Measurements from ENCODE around the gene CCDC160.
"Not testable (repeated sequence)": the region's sequence is repeated elsewhere in the genome, so short reads cannot be mapped to it uniquely, and the experiment has no call there.

Gene CCDC160

DNA sequence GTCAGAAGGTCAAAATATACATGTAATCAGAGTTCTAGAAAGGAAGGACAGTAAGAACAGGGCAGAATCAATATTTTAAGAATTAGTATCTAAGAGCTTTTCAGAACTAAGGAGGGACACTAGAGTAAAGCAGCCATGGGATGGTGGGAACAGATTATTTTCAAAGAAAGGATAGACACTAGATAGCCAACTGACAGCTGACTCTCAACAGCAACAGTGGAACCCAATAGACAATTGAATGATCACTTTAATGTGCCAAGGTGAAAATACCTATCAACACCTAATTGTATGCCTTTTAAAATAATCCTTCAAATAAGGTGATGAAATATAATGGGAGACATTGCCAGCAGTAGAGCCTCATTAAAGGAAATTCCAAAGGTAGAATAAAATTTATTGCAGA is 26.5 kb upstream of the CCDC160 start:
- H3K4me3 ChIP-seq (ENCODE audit: low read length), result no peak overlapping the region
- H3K36me3 ChIP-seq (ENCODE audit: control insufficient read depth, insufficient read depth, low read length), result no peaks in the 10 kb centered on the region
- H2BK5ac ChIP-seq (ENCODE audit: low read length), result no peak overlapping the region
- no peak overlapping the region for H4K5ac ChIP-seq (ENCODE audit: low read length)
- DNase-seq, result peak; percentile 9
- no peaks in the 10 kb centered on the region for H3K4me1 ChIP-seq (ENCODE audit: control insufficient read depth, low read depth, low read length)
- H3K27ac ChIP-seq (ENCODE audit: low read depth, low read length), result no peak overlapping the region
- no peak overlapping the region for H2AK5ac ChIP-seq (ENCODE audit: low read length)
- H3K4ac ChIP-seq (ENCODE audit: low read depth, low read length), result no peak overlapping the region
- H3K4me2 ChIP-seq (ENCODE audit: low read length), result no peak overlapping the region
- no peak overlapping the region for H4K8ac ChIP-seq (ENCODE audit: low read depth, low read length)
- no peak overlapping the region for H3K56ac ChIP-seq (ENCODE audit: low read length)
- H3K23ac ChIP-seq (ENCODE audit: low read length), result no peak overlapping the region
- H3K9ac ChIP-seq (ENCODE audit: low read length), result no peak overlapping the region
- no peaks in the 10 kb centered on the region for H3K79me1 ChIP-seq (ENCODE audit: low read length)
- H3K27me3 ChIP-seq (ENCODE audit: insufficient read depth, low read length, poor library complexity), result no peaks in the 10 kb centered on the region
- H2BK15ac ChIP-seq (replicated peaks; ENCODE audit: low read depth), result no peak overlapping the region
- no peak overlapping the region for H2BK120ac ChIP-seq (ENCODE audit: low read depth, low read length)
- H3K18ac ChIP-seq (ENCODE audit: low read length), result no peak overlapping the region
- H3K79me2 ChIP-seq (ENCODE audit: control insufficient read depth, insufficient read depth, low read length), result no peaks in the 10 kb centered on the region

DNA sequence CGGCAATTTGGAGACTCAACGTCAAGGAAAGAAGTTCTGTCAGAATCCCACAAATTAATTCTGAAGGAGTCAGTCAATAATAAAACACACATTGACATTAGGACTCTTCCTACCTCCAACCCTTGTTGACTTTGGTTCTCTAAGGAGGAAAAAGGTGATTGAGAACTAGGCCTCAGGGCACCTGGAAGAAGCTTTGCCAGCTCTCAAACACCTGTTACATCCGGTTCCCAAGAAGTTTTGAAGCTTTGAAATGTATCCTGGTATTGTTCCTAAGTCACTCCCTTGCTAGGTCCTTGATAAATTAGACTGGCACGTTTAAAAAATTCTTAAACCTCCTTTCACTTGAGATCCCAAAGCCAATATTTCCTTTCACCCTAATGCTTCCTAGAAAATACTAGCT is 1.7 kb upstream of the CCDC160 start:
- Histone ChIP-seq H3K4ac (ENCODE audit: low read depth, low read length) (no peak overlapping the region), H2BK120ac (ENCODE audit: low read depth, low read length) (no peak overlapping the region), H3K36me3 (ENCODE audit: control insufficient read depth, insufficient read depth, low read length) (no peaks in the 10 kb centered on the region), H3K79me1 (ENCODE audit: low read length) (no peaks in the 10 kb centered on the region), H3K56ac (ENCODE audit: low read length) (no peak overlapping the region), H3K23ac (ENCODE audit: low read length) (no peak overlapping the region), H3K4me1 (ENCODE audit: control insufficient read depth, low read depth, low read length) (no peaks in the 10 kb centered on the region), H2BK5ac (ENCODE audit: low read length) (no peak overlapping the region), H2BK15ac (replicated peaks; ENCODE audit: low read depth) (no peak overlapping the region), H3K27me3 (ENCODE audit: insufficient read depth, low read length, poor library complexity) (no peaks in the 10 kb centered on the region), H3K4me3 (ENCODE audit: low read length) (no peak overlapping the region), H3K4me2 (ENCODE audit: low read length) (no peak overlapping the region), H4K8ac (ENCODE audit: low read depth, low read length) (no peak overlapping the region), H3K9ac (ENCODE audit: low read length) (no peak overlapping the region), H3K79me2 (ENCODE audit: control insufficient read depth, insufficient read depth, low read length) (no peaks in the 10 kb centered on the region), H2AK5ac (ENCODE audit: low read length) (no peak overlapping the region), H3K27ac (ENCODE audit: low read depth, low read length) (no peak overlapping the region), H4K5ac (ENCODE audit: low read length) (no peak overlapping the region), H3K18ac (ENCODE audit: low read length) (no peak overlapping the region)
- DNase-seq, result no peak
- WGBS (ENCODE audit: extremely low coverage, insufficient coverage, low lambda C conversion rate), result no CpG with 5 or more reads among the region's 4 CpGs

DNA sequence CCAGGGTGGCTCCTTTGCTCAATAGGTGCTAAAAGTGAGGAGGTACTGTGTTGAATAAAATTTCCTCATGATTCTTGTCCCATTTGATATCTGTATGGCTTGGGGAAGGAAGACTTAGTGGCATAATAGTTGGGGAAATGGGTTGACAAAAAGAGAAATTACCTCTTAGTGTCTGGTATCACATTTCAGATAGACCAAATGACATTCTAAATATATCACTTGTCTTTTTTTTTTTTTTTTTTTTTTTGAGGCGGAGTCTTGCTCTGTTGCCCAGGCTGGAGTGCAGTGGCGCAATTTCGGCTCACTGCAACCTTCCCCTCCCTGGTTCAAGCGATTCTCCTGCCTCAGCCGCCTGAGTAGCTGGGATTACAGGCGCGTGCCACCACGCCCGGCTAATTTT is 1.2 kb downstream of the CCDC160 start:
- not testable (repeated sequence) for H3K4me2 ChIP-seq (ENCODE audit: low read length); H3K9ac ChIP-seq (ENCODE audit: low read length); DNase-seq; H4K8ac ChIP-seq (ENCODE audit: low read depth, low read length); H3K56ac ChIP-seq (ENCODE audit: low read length); H2BK15ac ChIP-seq (replicated peaks; ENCODE audit: low read depth); H3K36me3 ChIP-seq (ENCODE audit: control insufficient read depth, insufficient read depth, low read length); H2BK120ac ChIP-seq (ENCODE audit: low read depth, low read length); H3K79me2 ChIP-seq (ENCODE audit: control insufficient read depth, insufficient read depth, low read length); H3K23ac ChIP-seq (ENCODE audit: low read length); H3K18ac ChIP-seq (ENCODE audit: low read length); H4K5ac ChIP-seq (ENCODE audit: low read length); H3K4me3 ChIP-seq (ENCODE audit: low read length); H3K27ac ChIP-seq (ENCODE audit: low read depth, low read length); H3K4ac ChIP-seq (ENCODE audit: low read depth, low read length); H3K4me1 ChIP-seq (ENCODE audit: control insufficient read depth, low read depth, low read length); H3K79me1 ChIP-seq (ENCODE audit: low read length); H2BK5ac ChIP-seq (ENCODE audit: low read length); H2AK5ac ChIP-seq (ENCODE audit: low read length); H3K27me3 ChIP-seq (ENCODE audit: insufficient read depth, low read length, poor library complexity)
- no CpG with 5 or more reads among the region's 9 CpGs for WGBS (ENCODE audit: extremely low coverage, insufficient coverage, low lambda C conversion rate)

DNA sequence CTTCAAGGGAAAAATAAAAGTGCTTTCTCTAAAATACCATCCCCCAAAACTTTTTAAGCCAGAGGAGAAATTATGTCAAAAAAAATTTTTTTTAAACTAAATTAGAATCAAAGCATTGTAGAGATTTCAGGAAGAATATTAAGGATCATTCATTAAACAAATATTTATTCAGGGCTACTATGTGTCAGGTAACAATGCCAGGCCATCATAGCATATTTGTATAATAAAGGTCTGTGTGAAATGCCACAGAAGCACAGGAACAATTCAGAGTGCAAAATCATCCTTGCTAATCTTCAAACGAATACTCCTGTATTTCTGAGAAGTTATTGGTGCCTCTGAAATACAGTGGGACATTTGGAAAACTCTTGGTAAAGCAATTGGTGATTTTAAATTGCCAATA is 2.0 kb downstream of the CCDC160 start:
- Histone ChIP-seq H2BK120ac (ENCODE audit: low read depth, low read length) (no peak overlapping the region), H2BK15ac (replicated peaks; ENCODE audit: low read depth) (no peak overlapping the region), H3K27ac (ENCODE audit: low read depth, low read length) (no peak overlapping the region), H3K4me2 (ENCODE audit: low read length) (no peak overlapping the region), H3K56ac (ENCODE audit: low read length) (no peak overlapping the region), H2BK5ac (ENCODE audit: low read length) (no peak overlapping the region), H4K8ac (ENCODE audit: low read depth, low read length) (no peak overlapping the region), H3K23ac (ENCODE audit: low read length) (no peak overlapping the region), H4K5ac (ENCODE audit: low read length) (no peak overlapping the region), H2AK5ac (ENCODE audit: low read length) (no peak overlapping the region), H3K79me1 (ENCODE audit: low read length) (no peaks in the 10 kb centered on the region), H3K36me3 (ENCODE audit: control insufficient read depth, insufficient read depth, low read length) (no peaks in the 10 kb centered on the region), H3K27me3 (ENCODE audit: insufficient read depth, low read length, poor library complexity) (no peaks in the 10 kb centered on the region), H3K9ac (ENCODE audit: low read length) (no peak overlapping the region), H3K18ac (ENCODE audit: low read length) (no peak overlapping the region), H3K4me1 (ENCODE audit: control insufficient read depth, low read depth, low read length) (no peaks in the 10 kb centered on the region), H3K79me2 (ENCODE audit: control insufficient read depth, insufficient read depth, low read length) (no peaks in the 10 kb centered on the region), H3K4me3 (ENCODE audit: low read length) (no peak overlapping the region), H3K4ac (ENCODE audit: low read depth, low read length) (no peak overlapping the region)
- WGBS (ENCODE audit: extremely low coverage, insufficient coverage, low lambda C conversion rate), result no CpG with 5 or more reads among the region's 1 CpG
- DNase-seq, result no peak

DNA sequence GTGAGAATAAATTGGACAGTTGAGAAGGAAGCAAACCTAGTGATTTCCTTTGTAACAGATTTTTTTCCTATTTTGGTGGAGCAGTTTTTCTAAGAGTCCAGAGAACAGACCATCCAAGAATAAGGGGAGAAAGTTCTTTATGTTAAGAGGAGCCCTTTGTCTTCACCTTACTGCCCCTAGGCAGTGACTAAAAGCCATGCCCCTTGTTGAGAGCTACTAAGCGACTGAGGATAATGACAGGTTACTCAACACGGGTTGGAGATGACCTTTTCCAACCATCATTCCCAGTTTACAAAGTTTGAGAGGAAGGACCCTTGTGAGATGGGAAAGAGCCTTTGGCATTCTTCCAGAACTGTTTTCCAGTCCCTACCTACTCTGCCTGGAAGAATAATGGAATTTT is 3.2 kb downstream of the CCDC160 start:
- H4K8ac ChIP-seq (ENCODE audit: low read depth, low read length), result no peak overlapping the region
- no peak overlapping the region for H2BK120ac ChIP-seq (ENCODE audit: low read depth, low read length)
- no peaks in the 10 kb centered on the region for H3K36me3 ChIP-seq (ENCODE audit: control insufficient read depth, insufficient read depth, low read length)
- no peak overlapping the region for H3K27ac ChIP-seq (ENCODE audit: low read depth, low read length)
- no peak overlapping the region for H3K4me3 ChIP-seq (ENCODE audit: low read length)
- no peak overlapping the region for H3K18ac ChIP-seq (ENCODE audit: low read length)
- H3K9ac ChIP-seq (ENCODE audit: low read length), result no peak overlapping the region
- H2AK5ac ChIP-seq (ENCODE audit: low read length), result no peak overlapping the region
- no peak overlapping the region for H2BK15ac ChIP-seq (replicated peaks; ENCODE audit: low read depth)
- DNase-seq, result peak; percentile 59
- no peak overlapping the region for H3K56ac ChIP-seq (ENCODE audit: low read length)
- no peaks in the 10 kb centered on the region for H3K27me3 ChIP-seq (ENCODE audit: insufficient read depth, low read length, poor library complexity)
- H3K79me2 ChIP-seq (ENCODE audit: control insufficient read depth, insufficient read depth, low read length), result no peaks in the 10 kb centered on the region
- WGBS (ENCODE audit: extremely low coverage, insufficient coverage, low lambda C conversion rate), result no CpG with 5 or more reads among the region's 2 CpGs
- H3K4ac ChIP-seq (ENCODE audit: low read depth, low read length), result no peak overlapping the region
- no peak overlapping the region for H2BK5ac ChIP-seq (ENCODE audit: low read length)
- no peak overlapping the region for H3K23ac ChIP-seq (ENCODE audit: low read length)
- no peak overlapping the region for H3K4me2 ChIP-seq (ENCODE audit: low read length)
- no peaks in the 10 kb centered on the region for H3K79me1 ChIP-seq (ENCODE audit: low read length)
- no peaks in the 10 kb centered on the region for H3K4me1 ChIP-seq (ENCODE audit: control insufficient read depth, low read depth, low read length)
- no peak overlapping the region for H4K5ac ChIP-seq (ENCODE audit: low read length)

DNA sequence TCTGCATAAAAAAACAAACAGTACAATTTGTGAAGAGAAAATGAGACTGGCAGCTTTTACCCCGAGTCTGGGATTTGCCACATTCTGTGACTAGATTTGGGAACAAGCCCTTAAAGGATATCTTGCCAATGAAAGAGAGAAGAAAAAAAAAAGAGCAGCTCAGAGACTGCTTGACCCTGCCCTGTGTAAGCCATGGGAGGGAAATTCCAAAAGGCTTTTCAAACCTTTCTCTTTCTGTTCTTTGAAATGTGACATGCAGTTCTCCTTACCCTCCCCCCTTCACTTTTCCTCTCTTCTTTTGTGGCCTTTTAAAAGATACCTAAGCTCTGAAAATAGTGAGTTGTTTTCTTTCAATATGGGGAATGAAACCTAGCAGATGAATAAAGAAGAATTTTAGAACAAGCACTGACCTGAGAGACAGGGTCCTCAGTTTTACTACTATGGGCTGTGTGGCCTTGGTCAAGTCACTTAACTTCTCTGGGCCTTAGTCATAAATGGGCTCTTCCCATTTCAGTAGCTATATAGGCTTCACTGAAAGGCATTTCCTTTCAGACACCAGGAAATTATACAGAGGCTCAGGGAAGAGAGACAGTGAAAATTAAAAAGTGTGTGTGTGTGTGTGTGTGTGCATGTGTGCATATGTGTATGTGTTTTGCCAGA is 5.1 kb downstream of the CCDC160 start:
- Histone ChIP-seq H2BK120ac (ENCODE audit: low read depth, low read length) (no peak overlapping the region), H3K79me1 (ENCODE audit: low read length) (no peaks in the 10 kb centered on the region), H2BK5ac (ENCODE audit: low read length) (no peak overlapping the region), H3K4me3 (ENCODE audit: low read length) (no peak overlapping the region), H3K27ac (ENCODE audit: low read depth, low read length) (no peak overlapping the region), H4K5ac (ENCODE audit: low read length) (no peak overlapping the region), H4K8ac (ENCODE audit: low read depth, low read length) (no peak overlapping the region), H3K4me2 (ENCODE audit: low read length) (no peak overlapping the region), H2AK5ac (ENCODE audit: low read length) (no peak overlapping the region), H3K18ac (ENCODE audit: low read length) (no peak overlapping the region), H3K23ac (ENCODE audit: low read length) (no peak overlapping the region), H3K56ac (ENCODE audit: low read length) (no peak overlapping the region), H3K36me3 (ENCODE audit: control insufficient read depth, insufficient read depth, low read length) (no peaks in the 10 kb centered on the region), H3K4me1 (ENCODE audit: control insufficient read depth, low read depth, low read length) (no peaks in the 10 kb centered on the region), H3K79me2 (ENCODE audit: control insufficient read depth, insufficient read depth, low read length) (no peaks in the 10 kb centered on the region), H2BK15ac (replicated peaks; ENCODE audit: low read depth) (no peak overlapping the region), H3K27me3 (ENCODE audit: insufficient read depth, low read length, poor library complexity) (no peaks in the 10 kb centered on the region), H3K9ac (ENCODE audit: low read length) (no peak overlapping the region), H3K4ac (ENCODE audit: low read depth, low read length) (no peak overlapping the region)
- DNase-seq, result no peak
- WGBS (ENCODE audit: extremely low coverage, insufficient coverage, low lambda C conversion rate), result no CpG with 5 or more reads among the region's 1 CpG
